HepG2 (cell line): Measurements from ENCODE around the gene DDX39B. TPM values are rescaled to one million over a fixed set of nuclear protein-coding genes. Genes with fewer than 3 reads are reported as not detected.

Experiments used
- ATAC-seq: fragments of 200-7000 bp; cut with Tn5 transposase; 3 replicates; pipeline ENCODE4 v1.9.1; 2020; ENCODE audit warnings: mild to moderate bottlenecking, moderate library complexity
- BruUV-seq: library from RNA; stranded (reverse); fragments of 400-500 nt; replicated peaks from 2 replicates; lab custom pipeline; 2021; lab: Mats Ljungman, UMichigan
- CTCF ChIA-PET: fragments of 300-600 bp; formaldehyde crosslinking; extraction: SDS; loops from one replicate; lab custom pipeline; 2021; ENCODE audit warnings: low total read pairs, inconsistent platforms, low intra/inter-chr PET ratio; lab: Yijun Ruan, JAX
- POLR2A ChIA-PET: fragments of 350-600 bp; sonication (Branson Sonifier 250); formaldehyde crosslinking; loops from one replicate; lab custom pipeline; 2020; ENCODE audit warnings: antibody characterized with exemption, inconsistent platforms; lab: Yijun Ruan, JAX
- DNase-seq: peaks from one replicate; pipeline ENCODE4 v3.0.0-alpha.2; 2015; ENCODE audit warnings: low spot score
- FAIRE-seq: peaks from 3 replicates; lab custom pipeline; 2011; peaks lifted over from hg19 to GRCh38; lab: Jason Lieb, UNC
- H2AFZ ChIP-seq: one replicate; pipeline ENCODE4 v1.6.1; 2011; ENCODE audit warnings: low read length, inconsistent platforms
- H3K27ac ChIP-seq: fragments of 300-600 bp; 3 replicates; pipeline ENCODE4 v1.8.0; 2011; ENCODE audit warnings: mixed run types, mild to moderate bottlenecking, mixed read lengths, low read length, inconsistent platforms; ENCODE audit not compliant: insufficient read depth; ENCODE audit errors: extremely low read length
- H3K27me3 ChIP-seq, 2 experiments: fragments of 200-600 bp in 1 of 2; 2 replicates in 1 of 2; 3 replicates in 1 of 2; pipeline versions ENCODE4 v1.6.0 to v1.8.0; 2011; ENCODE audit warnings: low read length in 2 of 2, mild to moderate bottlenecking in 2 of 2, moderate library complexity in 2 of 2, inconsistent platforms in 1 of 2; ENCODE audit not compliant: insufficient read depth in 2 of 2, control insufficient read depth in 1 of 2
- H3K36me3 ChIP-seq, 2 experiments: fragments of 200-600 bp in 1 of 2; replicated peaks in 1 of 2; 2 replicates in 1 of 2; 3 replicates in 1 of 2; pipeline versions ENCODE4 v1.5.1 to v1.8.0; 2011; ENCODE audit warnings: low read length in 2 of 2, inconsistent platforms in 1 of 2; ENCODE audit not compliant: insufficient read depth in 2 of 2, control insufficient read depth in 1 of 2
- H3K4me1 ChIP-seq: 2 replicates; pipeline ENCODE4 v1.5.1; 2012; ENCODE audit warnings: low read length, inconsistent platforms; ENCODE audit not compliant: insufficient read depth
- H3K4me2 ChIP-seq: 2 replicates; pipeline ENCODE4 v1.6.0; 2011; ENCODE audit warnings: low read depth, low read length, inconsistent platforms
- H3K4me3 ChIP-seq, 3 experiments: fragments of 200-600 bp in 1 of 3; sonication (generic), shearing (Covaris generic) in 1 of 3; replicated peaks in 1 of 3; 2 replicates each; pipeline ENCODE4 v1.5.1; 2011 to 2016; ENCODE audit warnings: low read length in 3 of 3, inconsistent platforms in 2 of 3, low read depth in 2 of 3, mild to moderate bottlenecking in 2 of 3, control low read depth in 1 of 3, mixed read lengths in 1 of 3; ENCODE audit not compliant: insufficient read depth in 1 of 3
- H3K79me2 ChIP-seq: one replicate; pipeline ENCODE4 v1.6.1; 2011; ENCODE audit warnings: low read length, inconsistent platforms; ENCODE audit not compliant: insufficient read depth
- H3K9ac ChIP-seq: 2 replicates; pipeline ENCODE4 v1.6.0; 2011; ENCODE audit warnings: mild to moderate bottlenecking, low read depth, low read length, inconsistent platforms; ENCODE audit not compliant: insufficient read depth
- H3K9me3 ChIP-seq: 2 replicates; pipeline ENCODE4 v1.5.1; 2012; ENCODE audit warnings: mild to moderate bottlenecking, low read length
- H4K20me1 ChIP-seq: 2 replicates; pipeline ENCODE4 v1.6.0; 2011; ENCODE audit warnings: inconsistent platforms, mild to moderate bottlenecking, low read length, moderate library complexity; ENCODE audit not compliant: insufficient read depth
- AGO1 ChIP-seq: fragments of 200-400 bp; formaldehyde crosslinking; IDR thresholded peaks from 2 replicates; pipeline ENCODE4 v1.6.1; 2017; ENCODE audit warnings: mild to moderate bottlenecking, low read depth, low read length, moderate library complexity; ENCODE audit not compliant: poor library complexity, severe bottlenecking
- AGO2 ChIP-seq: fragments of 200-400 bp; formaldehyde crosslinking; optimal IDR thresholded peaks from 2 replicates; pipeline ENCODE3; 2017; ENCODE audit warnings: mild to moderate bottlenecking, low read depth, low read length, moderate library complexity
- ARNT ChIP-seq: fragments of 450-650 bp; IDR thresholded peaks from 2 replicates; pipeline ENCODE4 v1.6.1; 2017
- FIP1L1 ChIP-seq: fragments of 200-400 bp; formaldehyde crosslinking; IDR thresholded peaks from 2 replicates; pipeline ENCODE4 v1.6.1; 2018; ENCODE audit warnings: low read depth, mild to moderate bottlenecking, low read length, moderate library complexity, borderline replicate concordance; ENCODE audit not compliant: insufficient read depth
- POLR2A ChIP-seq, 2 experiments: IDR thresholded peaks; 2 replicates each; pipeline ENCODE4 v1.6.1; 2011; ENCODE audit warnings: low read depth in 2 of 2, low read length in 2 of 2, mild to moderate bottlenecking in 1 of 2, moderate library complexity in 1 of 2; ENCODE audit not compliant: insufficient read depth in 1 of 2
- RBFOX2 ChIP-seq: fragments of 200-400 bp; formaldehyde crosslinking; IDR thresholded peaks from 2 replicates; pipeline ENCODE4 v1.6.1; 2017; ENCODE audit warnings: low read depth, mild to moderate bottlenecking, low read length
- SMARCC2 ChIP-seq: fragments of 450-650 bp; IDR thresholded peaks from 2 replicates; pipeline ENCODE4 v1.6.1; 2017; ENCODE audit warnings: antibody characterized with exemption, mild to moderate bottlenecking
- ZBTB33 ChIP-seq: sonication (generic); formaldehyde crosslinking; IDR thresholded peaks from 2 replicates; pipeline ENCODE4 v1.4.0; 2020; ENCODE audit warnings: missing genetic modification reagents
- ZEB1 ChIP-seq: IDR thresholded peaks from 2 replicates; pipeline ENCODE4 v1.6.1; 2012; ENCODE audit warnings: mild to moderate bottlenecking, low read depth, inconsistent platforms; ENCODE audit not compliant: insufficient replicate concordance
- ZNF224 ChIP-seq: sonication (generic); formaldehyde crosslinking; IDR thresholded peaks from 2 replicates; pipeline ENCODE4 v1.5.0; 2020; ENCODE audit warnings: mild to moderate bottlenecking, missing genetic modification reagents
- ZNF432 ChIP-seq: sonication (generic); formaldehyde crosslinking; IDR thresholded peaks from 2 replicates; pipeline ENCODE4 v1.5.0; 2020; ENCODE audit warnings: missing genetic modification reagents, mild to moderate bottlenecking, borderline replicate concordance
- ZNF710 ChIP-seq: sonication (generic); formaldehyde crosslinking; IDR thresholded peaks from 2 replicates; pipeline ENCODE4 v1.5.0; 2020; ENCODE audit warnings: mild to moderate bottlenecking, missing genetic modification reagents, borderline replicate concordance
- WGBS: methylation state at CpG from one replicate; pipeline ENCODE4 v1.1.6; 2017; ENCODE audit warnings: low lambda C conversion rate; 5-methylcytosine and 5-hydroxymethylcytosine counted together
- in situ Hi-C: cut with HindIII; loops from 2 replicates; pipeline ENCODE4 v1.10.0; 2017; ENCODE audit warnings: low pct_unique_long_range_greater_than_20kb; ENCODE audit not compliant: extremely low pct_ligation_motif_present
- intact Hi-C: fragments of 100-400 bp; cut with micrococcal nuclease; formaldehyde crosslinking; loops from one replicate; pipeline ENCODE4 v1.10.0; 2022; ENCODE audit not compliant: unreplicated experiment
- polyA plus RNA-seq, 8 experiments: library from polyadenylated mRNA; depleted of rRNA in 3 of 8; stranded (reverse) in 7 of 8; unstranded in 1 of 8; fragments of >200 nt; fragmentation: Illumina TruSeq in 4 of 8; extraction: Trizol in 4 of 8; gene quantifications; 2 replicates each; pipeline versions ENCODE4 v1.2.1 to v1.2.3, GENCODE V29; 2011 to 2016; ENCODE audit warnings: low read depth in 4 of 8, missing spikeins in 1 of 8, mixed read lengths in 1 of 8; ENCODE audit not compliant: insufficient read depth in 1 of 8
- total RNA-seq, 5 experiments: library from RNA; depleted of rRNA; stranded (reverse); fragments of >200 nt; fragmentation: Illumina TruSeq; extraction: Trizol; gene quantifications; 2 replicates each; pipeline ENCODE4 v1.2.3, GENCODE V29; 2016; ENCODE audit warnings: low read depth in 1 of 5

DDX39B gene
- total and polyA plus RNA-seq, 2 of the 13 experiments (the other 11 are each of a cell fraction or from before 2014, with no cell fraction given), result 570 to 678 TPM

GRCh38 chr6:31535538-31536324 lies 6.1 kb downstream of the DDX39B start:
- peaks cover 80% of the 10 kb centered on the region for H4K20me1 ChIP-seq
- peak in 1 of 2 experiments; percentile 35; a peak in 1 of 4 replicates for TF ChIP-seq POLR2A (IDR thresholded peaks at IDR 0.05; ENCODE audit: insufficient read depth in 1 of 2, low read depth in 2 of 2, low read length in 2 of 2)
- peak; percentile 65 for TF ChIP-seq RBFOX2
- TF ChIP-seq SMARCC2, result no peak
- no peak overlapping the region for H3K4me3 ChIP-seq
- no peak overlapping the region for H3K9ac ChIP-seq
- no peak for FAIRE-seq
- H3K27ac ChIP-seq, result no peak overlapping the region
- H3K36me3 ChIP-seq, result peaks cover 45 to 95% of the 10 kb centered on the region in 2 experiments
- WGBS, result 76% methylated on average over 2 of the region's 2 CpGs
- no peaks in the 10 kb centered on the region; a peak in 2 of 5 replicates for H3K27me3 ChIP-seq
- intact Hi-C loops (no loop called here), in situ Hi-C loops (no loop called here)
- H3K4me1 ChIP-seq, result peaks cover 79% of the 10 kb centered on the region
- no peak for ATAC-seq
- H3K9me3 ChIP-seq, result no peaks in the 10 kb centered on the region
- no peak overlapping the region for H2AFZ ChIP-seq
- ChIA-PET POLR2A (interaction anchor here (0.7 to 1.2 kb wide), 2 partner anchors 8 to 62 kb away, joined by 3 read pairs; no protein-coding TSS in a partner anchor), CTCF (no interaction called here)
- no TSS peak for BruUV-seq
- H3K4me2 ChIP-seq, result no peak overlapping the region
- no peak for DNase-seq
- peaks cover 52% of the 10 kb centered on the region for H3K79me2 ChIP-seq

- FAIRE-seq, result no peak
- CTCF ChIA-PET, result no interaction called here
- BruUV-seq, result no TSS peak
- TF ChIP-seq AGO2 (peak; percentile 91), ZEB1 (no peak), ZBTB33 (CRISPR knock-in tag) (peak; percentile 56; the same call in 1 of the 2 replicates), ARNT (no peak), ZNF432 (no peak), FIP1L1 (0 out of 2 replicates have a peak, but pooled peaks have one; percentile 51), AGO1 (peak; percentile 29), POLR2A (IDR thresholded peaks at IDR 0.05; ENCODE audit: insufficient read depth in 1 of 2, low read depth in 2 of 2, low read length in 2 of 2) (peak in 1 of 2 experiments; percentile 42; a peak in 2 of 4 replicates), ZNF710 (CRISPR knock-in tag) (no peak), ZNF224 (no peak)
Observed at GRCh38 chr6:31534521-31535040, 7.2 kb downstream of the DDX39B start.

More at GRCh38 chr6:31534521-31535040, 7.2 kb downstream of the DDX39B start:
- Histone ChIP-seq H3K79me2 (peaks cover 40% of the 10 kb centered on the region), H3K27ac (no peak overlapping the region), H3K9ac (no peak overlapping the region), H3K4me2 (no peak overlapping the region), H3K36me3 (peaks cover 51 to 95% of the 10 kb centered on the region in 2 experiments), H4K20me1 (peaks cover 77% of the 10 kb centered on the region), H3K4me1 (peaks cover 79% of the 10 kb centered on the region), H3K27me3 (no peaks in the 10 kb centered on the region), H3K4me3 (no peak overlapping the region), H3K9me3 (no peaks in the 10 kb centered on the region), H2AFZ (no peak overlapping the region)
- POLR2A ChIA-PET, result interaction anchor here (1.3 kb wide), 1 partner anchor 7 kb away, joined by 6 read pairs; the partner anchor contains the start of gene DDX39B
- DNase-seq (no peak), ATAC-seq (no peak)
- WGBS, result 94% methylated on average over 24 of the region's 24 CpGs
- in situ Hi-C loops, result no loop called here
- intact Hi-C loops, result no loop called here
